Chondrocyte (in vitro differentiated cells): ENCODE data around the gene LBX1. TPM values are rescaled to one million over a fixed set of nuclear protein-coding genes. Genes with fewer than 3 reads are reported as not detected.
A peak's percentile ranks its signal among the peaks of the same experiment; 100 is the strongest.

Source experiments
- DNase-seq: peaks from one replicate; pipeline ENCODE4 v3.0.0; 2021; ENCODE audit warnings: mixed read lengths, low spot score
- H3K27ac Mint-ChIP-seq: one replicate; pipeline ENCODE4 v1.8.0; 2021; ENCODE audit warnings: mild to moderate bottlenecking, moderate library complexity, mixed read lengths; ENCODE audit not compliant: unreplicated experiment
- H3K27me3 Mint-ChIP-seq: 2 replicates; pipeline ENCODE4 v1.8.0; 2021; ENCODE audit warnings: low read depth, mixed read lengths
- H3K36me3 Mint-ChIP-seq: 2 replicates; pipeline ENCODE4 v1.8.0; 2021; ENCODE audit warnings: low read depth, mixed read lengths
- H3K4me1 Mint-ChIP-seq: 2 replicates; pipeline ENCODE4 v1.8.0; 2021; ENCODE audit warnings: low read depth, mild to moderate bottlenecking, mixed read lengths
- H3K4me3 Mint-ChIP-seq: one replicate; pipeline ENCODE4 v1.8.0; 2021; ENCODE audit warnings: mild to moderate bottlenecking, moderate library complexity, mixed read lengths; ENCODE audit not compliant: unreplicated experiment
- H3K9me3 Mint-ChIP-seq: 2 replicates; pipeline ENCODE4 v1.8.0; 2021; ENCODE audit warnings: low read depth, mixed read lengths
- total RNA-seq: library from RNA; stranded (reverse); gene quantifications from 3 replicates; pipeline ENCODE4 v1.2.1, GENCODE V29; 2021
- TF ChIP-seq, protein P1 (sequence below): fragments of 200-600 bp; sonication (generic); IDR thresholded peaks from 2 replicates; pipeline ENCODE4 v1.5.0; 2021; ENCODE audit warnings: antibody characterized with exemption, mild to moderate bottlenecking, moderate library complexity

The LBX1 gene
- total RNA-seq, 1 donor from 2014 or later = not detected

DNA sequence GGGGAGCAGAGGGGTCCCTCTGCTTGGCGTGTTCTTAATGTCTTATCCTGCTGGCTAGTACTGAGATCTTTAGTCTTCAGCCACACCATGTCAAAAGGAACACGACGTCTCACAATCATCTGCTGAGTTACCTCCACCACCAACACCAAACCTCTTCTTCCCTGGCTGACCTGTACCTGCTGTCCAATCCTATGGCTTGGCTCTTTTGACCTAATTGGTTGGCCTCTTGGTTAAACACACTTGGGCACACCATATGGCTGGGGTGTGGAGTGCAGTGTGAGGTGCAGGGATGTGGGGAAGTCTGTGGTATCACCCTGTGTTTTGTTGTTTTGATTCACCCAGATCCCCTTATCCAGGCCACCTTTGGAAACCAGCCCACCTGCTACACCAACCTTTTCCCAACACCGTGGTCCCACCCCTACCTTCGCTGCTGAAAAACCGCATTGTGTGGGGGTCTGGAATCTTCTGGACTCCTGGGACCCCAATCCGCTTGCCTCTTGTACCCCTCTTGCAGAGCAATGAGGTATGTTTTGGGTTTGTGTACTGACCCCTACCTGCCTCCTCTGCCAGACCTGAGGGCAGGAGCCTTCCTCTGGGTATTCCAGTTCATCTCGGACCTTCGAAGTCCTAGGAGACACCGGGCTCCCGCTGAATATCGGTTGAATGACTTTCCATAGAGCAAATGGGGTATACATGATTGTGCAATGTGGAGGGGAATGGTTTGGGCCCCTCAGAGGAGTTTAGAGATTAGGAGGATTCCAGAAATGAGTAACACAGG, 2.8 kb upstream of the LBX1 start:
- Mint-ChIP-seq H3K27me3 (peaks cover 75% of the 10 kb centered on the region), H3K9me3 (no peaks in the 10 kb centered on the region), H3K27ac (no peak overlapping the region), H3K4me1 (peaks cover 12% of the 10 kb centered on the region), H3K36me3 (peaks cover 1% of the 10 kb centered on the region), H3K4me3 (no peak overlapping the region)
- DNase-seq = no peak
- TF ChIP-seq, protein P1, sequence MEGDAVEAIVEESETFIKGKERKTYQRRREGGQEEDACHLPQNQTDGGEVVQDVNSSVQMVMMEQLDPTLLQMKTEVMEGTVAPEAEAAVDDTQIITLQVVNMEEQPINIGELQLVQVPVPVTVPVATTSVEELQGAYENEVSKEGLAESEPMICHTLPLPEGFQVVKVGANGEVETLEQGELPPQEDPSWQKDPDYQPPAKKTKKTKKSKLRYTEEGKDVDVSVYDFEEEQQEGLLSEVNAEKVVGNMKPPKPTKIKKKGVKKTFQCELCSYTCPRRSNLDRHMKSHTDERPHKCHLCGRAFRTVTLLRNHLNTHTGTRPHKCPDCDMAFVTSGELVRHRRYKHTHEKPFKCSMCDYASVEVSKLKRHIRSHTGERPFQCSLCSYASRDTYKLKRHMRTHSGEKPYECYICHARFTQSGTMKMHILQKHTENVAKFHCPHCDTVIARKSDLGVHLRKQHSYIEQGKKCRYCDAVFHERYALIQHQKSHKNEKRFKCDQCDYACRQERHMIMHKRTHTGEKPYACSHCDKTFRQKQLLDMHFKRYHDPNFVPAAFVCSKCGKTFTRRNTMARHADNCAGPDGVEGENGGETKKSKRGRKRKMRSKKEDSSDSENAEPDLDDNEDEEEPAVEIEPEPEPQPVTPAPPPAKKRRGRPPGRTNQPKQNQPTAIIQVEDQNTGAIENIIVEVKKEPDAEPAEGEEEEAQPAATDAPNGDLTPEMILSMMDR = no peak

GRCh38 chr10:101231092-101231491, 1.8 kb upstream of the LBX1 start:
- no peak overlapping the region for H3K4me3 Mint-ChIP-seq
- peaks cover 15% of the 10 kb centered on the region for H3K4me1 Mint-ChIP-seq
- peaks cover 75% of the 10 kb centered on the region for H3K27me3 Mint-ChIP-seq
- no peaks in the 10 kb centered on the region for H3K36me3 Mint-ChIP-seq
- no peaks in the 10 kb centered on the region for H3K9me3 Mint-ChIP-seq
- no peak overlapping the region for H3K27ac Mint-ChIP-seq
- DNase-seq = no peak
- TF ChIP-seq, protein P1 = no peak

DNA sequence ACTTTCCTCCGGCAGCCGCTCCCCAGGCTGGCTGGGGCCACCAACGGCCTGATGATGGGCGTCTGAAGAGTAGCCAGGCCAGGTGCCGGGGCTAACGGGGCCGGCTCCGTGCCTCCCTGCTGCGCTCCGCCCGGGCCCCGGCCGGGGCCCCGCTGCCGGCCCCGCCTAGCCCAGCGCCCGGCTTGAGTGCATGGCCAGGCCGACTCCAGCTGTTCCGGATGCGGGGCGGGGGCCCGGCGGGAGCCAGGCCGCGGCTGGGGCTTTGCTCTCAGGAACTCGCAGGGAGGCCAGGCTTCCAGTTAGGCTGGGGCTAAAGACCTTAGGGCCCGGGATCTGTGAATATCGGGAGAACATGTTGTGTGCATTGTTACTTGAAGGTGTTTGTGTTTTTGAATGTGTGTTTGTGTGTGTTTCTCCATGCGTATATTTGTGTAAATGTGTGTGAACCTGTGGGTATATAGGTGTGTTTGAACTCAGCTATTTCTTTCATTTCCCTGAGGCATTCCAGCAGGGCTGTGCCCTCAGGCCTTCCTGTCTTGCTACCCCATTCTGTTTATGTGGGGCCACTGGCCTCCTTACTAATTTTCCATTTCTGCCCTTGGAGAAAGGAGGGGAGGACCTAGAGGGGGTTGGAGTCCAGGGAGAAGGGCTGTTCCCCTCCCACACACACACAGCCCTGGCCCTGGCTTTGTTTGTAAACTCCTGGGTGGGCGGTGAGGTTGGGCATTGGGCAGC, 1.1 kb upstream of the LBX1 start:
- peaks cover 18% of the 10 kb centered on the region for H3K4me1 Mint-ChIP-seq
- TF ChIP-seq, protein P1 = no peak
- H3K36me3 Mint-ChIP-seq = peaks cover 1% of the 10 kb centered on the region
- DNase-seq = no peak
- H3K4me3 Mint-ChIP-seq = peak overlapping the region; percentile 16
- H3K27me3 Mint-ChIP-seq = peaks cover 71% of the 10 kb centered on the region
- no peaks in the 10 kb centered on the region for H3K9me3 Mint-ChIP-seq
- no peak overlapping the region for H3K27ac Mint-ChIP-seq

- Mint-ChIP-seq H3K9me3 (no peaks in the 10 kb centered on the region), H3K4me3 (no peak overlapping the region), H3K27ac (no peak overlapping the region), H3K4me1 (peaks cover 23% of the 10 kb centered on the region), H3K36me3 (peaks cover 3% of the 10 kb centered on the region), H3K27me3 (peaks cover 66% of the 10 kb centered on the region)
- no peak for DNase-seq
- TF ChIP-seq, protein P1 = no peak
Measured at GRCh38 chr10:101228966-101229265, 347 bp downstream of the LBX1 start.

GRCh38 chr10:101228153-101228965, 904 bp downstream of the LBX1 start:
- Mint-ChIP-seq H3K4me1 (peaks cover 23% of the 10 kb centered on the region), H3K4me3 (no peak overlapping the region), H3K27ac (no peak overlapping the region), H3K27me3 (peaks cover 65% of the 10 kb centered on the region), H3K9me3 (no peaks in the 10 kb centered on the region), H3K36me3 (peaks cover 3% of the 10 kb centered on the region)
- TF ChIP-seq, protein P1 = no peak
- DNase-seq = no peak
